ENCODE data around the gene PSKH1. TPM values are rescaled to one million over a fixed set of nuclear protein-coding genes. Genes with fewer than 3 reads are reported as not detected.

PSKH1 gene
- total and polyA plus RNA-seq, 9 of the 15 experiments (the other 6 are each of a cell fraction or from before 2014, with no cell fraction given): 0.96 to 20.9 (median 9.4) TPM

DNA sequence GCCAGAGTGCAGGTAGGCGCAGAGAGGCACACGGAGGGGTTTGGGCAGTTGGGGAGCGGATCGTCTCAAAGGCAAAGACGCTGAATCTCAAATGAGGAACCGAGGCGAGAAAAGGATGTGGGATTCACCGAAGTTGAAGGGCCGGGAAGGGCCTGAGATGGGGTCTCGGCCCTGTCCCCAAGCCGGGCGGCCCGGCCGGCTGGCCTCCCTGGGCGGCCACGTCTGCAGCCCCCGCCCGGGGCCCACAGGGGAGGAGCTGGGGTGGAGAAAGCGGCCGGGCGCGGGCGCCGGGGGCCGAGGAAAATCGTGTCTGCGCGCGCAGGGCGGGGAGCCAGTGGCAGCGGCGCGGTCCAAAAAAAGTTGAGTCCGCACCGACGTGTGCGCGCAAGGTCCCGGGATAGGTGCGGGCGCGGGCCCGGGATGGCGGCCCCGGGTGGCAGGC is 74.9 kb downstream of the PSKH1 start (continued):
- TF ChIP-seq, protein P1, sequence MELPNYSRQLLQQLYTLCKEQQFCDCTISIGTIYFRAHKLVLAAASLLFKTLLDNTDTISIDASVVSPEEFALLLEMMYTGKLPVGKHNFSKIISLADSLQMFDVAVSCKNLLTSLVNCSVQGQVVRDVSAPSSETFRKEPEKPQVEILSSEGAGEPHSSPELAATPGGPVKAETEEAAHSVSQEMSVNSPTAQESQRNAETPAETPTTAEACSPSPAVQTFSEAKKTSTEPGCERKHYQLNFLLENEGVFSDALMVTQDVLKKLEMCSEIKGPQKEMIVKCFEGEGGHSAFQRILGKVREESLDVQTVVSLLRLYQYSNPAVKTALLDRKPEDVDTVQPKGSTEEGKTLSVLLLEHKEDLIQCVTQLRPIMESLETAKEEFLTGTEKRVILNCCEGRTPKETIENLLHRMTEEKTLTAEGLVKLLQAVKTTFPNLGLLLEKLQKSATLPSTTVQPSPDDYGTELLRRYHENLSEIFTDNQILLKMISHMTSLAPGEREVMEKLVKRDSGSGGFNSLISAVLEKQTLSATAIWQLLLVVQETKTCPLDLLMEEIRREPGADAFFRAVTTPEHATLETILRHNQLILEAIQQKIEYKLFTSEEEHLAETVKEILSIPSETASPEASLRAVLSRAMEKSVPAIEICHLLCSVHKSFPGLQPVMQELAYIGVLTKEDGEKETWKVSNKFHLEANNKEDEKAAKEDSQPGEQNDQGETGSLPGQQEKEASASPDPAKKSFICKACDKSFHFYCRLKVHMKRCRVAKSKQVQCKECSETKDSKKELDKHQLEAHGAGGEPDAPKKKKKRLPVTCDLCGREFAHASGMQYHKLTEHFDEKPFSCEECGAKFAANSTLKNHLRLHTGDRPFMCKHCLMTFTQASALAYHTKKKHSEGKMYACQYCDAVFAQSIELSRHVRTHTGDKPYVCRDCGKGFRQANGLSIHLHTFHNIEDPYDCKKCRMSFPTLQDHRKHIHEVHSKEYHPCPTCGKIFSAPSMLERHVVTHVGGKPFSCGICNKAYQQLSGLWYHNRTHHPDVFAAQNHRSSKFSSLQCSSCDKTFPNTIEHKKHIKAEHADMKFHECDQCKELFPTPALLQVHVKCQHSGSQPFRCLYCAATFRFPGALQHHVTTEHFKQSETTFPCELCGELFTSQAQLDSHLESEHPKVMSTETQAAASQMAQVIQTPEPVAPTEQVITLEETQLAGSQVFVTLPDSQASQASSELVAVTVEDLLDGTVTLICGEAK (IDR thresholded peaks at IDR 0.05): 0 out of 2 replicates have a peak, but pooled peaks have one; percentile 37
- TF ChIP-seq, protein P1 (CRISPR knock-in tag; IDR thresholded peaks at IDR 0.05): no peak
- TF ChIP-seq HDAC1 (IDR thresholded peaks at IDR 0.05) (no peak), L3MBTL2 (IDR thresholded peaks at IDR 0.05) (no peak), TCF7L2 (IDR thresholded peaks at IDR 0.05; ENCODE audit: low read depth, low read length) (no peak), FOXA3 (CRISPR knock-in tag; conservative IDR thresholded peaks at IDR 0.05 in 1 of 2, IDR thresholded peaks at IDR 0.05 in 1 of 2) (no peak; a peak in 1 of 4 replicates), ZNF766 (CRISPR knock-in tag; conservative IDR thresholded peaks at IDR 0.05) (0 out of 2 replicates have a peak, but pooled peaks have one; percentile 49), NCOA4 (IDR thresholded peaks at IDR 0.05; ENCODE audit: partially characterized antibody) (no peak), CHD1 (IDR thresholded peaks at IDR 0.05; ENCODE audit: low read length) (no peak), ZBTB17 (CRISPR knock-in tag; IDR thresholded peaks at IDR 0.05) (no peak), RFX1 (IDR thresholded peaks at IDR 0.05) (no peak)
- TF ChIP-seq, protein P2, sequence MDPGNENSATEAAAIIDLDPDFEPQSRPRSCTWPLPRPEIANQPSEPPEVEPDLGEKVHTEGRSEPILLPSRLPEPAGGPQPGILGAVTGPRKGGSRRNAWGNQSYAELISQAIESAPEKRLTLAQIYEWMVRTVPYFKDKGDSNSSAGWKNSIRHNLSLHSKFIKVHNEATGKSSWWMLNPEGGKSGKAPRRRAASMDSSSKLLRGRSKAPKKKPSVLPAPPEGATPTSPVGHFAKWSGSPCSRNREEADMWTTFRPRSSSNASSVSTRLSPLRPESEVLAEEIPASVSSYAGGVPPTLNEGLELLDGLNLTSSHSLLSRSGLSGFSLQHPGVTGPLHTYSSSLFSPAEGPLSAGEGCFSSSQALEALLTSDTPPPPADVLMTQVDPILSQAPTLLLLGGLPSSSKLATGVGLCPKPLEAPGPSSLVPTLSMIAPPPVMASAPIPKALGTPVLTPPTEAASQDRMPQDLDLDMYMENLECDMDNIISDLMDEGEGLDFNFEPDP (CRISPR knock-in tag; IDR thresholded peaks at IDR 0.05): no peak
- TF ChIP-seq, protein P3, sequence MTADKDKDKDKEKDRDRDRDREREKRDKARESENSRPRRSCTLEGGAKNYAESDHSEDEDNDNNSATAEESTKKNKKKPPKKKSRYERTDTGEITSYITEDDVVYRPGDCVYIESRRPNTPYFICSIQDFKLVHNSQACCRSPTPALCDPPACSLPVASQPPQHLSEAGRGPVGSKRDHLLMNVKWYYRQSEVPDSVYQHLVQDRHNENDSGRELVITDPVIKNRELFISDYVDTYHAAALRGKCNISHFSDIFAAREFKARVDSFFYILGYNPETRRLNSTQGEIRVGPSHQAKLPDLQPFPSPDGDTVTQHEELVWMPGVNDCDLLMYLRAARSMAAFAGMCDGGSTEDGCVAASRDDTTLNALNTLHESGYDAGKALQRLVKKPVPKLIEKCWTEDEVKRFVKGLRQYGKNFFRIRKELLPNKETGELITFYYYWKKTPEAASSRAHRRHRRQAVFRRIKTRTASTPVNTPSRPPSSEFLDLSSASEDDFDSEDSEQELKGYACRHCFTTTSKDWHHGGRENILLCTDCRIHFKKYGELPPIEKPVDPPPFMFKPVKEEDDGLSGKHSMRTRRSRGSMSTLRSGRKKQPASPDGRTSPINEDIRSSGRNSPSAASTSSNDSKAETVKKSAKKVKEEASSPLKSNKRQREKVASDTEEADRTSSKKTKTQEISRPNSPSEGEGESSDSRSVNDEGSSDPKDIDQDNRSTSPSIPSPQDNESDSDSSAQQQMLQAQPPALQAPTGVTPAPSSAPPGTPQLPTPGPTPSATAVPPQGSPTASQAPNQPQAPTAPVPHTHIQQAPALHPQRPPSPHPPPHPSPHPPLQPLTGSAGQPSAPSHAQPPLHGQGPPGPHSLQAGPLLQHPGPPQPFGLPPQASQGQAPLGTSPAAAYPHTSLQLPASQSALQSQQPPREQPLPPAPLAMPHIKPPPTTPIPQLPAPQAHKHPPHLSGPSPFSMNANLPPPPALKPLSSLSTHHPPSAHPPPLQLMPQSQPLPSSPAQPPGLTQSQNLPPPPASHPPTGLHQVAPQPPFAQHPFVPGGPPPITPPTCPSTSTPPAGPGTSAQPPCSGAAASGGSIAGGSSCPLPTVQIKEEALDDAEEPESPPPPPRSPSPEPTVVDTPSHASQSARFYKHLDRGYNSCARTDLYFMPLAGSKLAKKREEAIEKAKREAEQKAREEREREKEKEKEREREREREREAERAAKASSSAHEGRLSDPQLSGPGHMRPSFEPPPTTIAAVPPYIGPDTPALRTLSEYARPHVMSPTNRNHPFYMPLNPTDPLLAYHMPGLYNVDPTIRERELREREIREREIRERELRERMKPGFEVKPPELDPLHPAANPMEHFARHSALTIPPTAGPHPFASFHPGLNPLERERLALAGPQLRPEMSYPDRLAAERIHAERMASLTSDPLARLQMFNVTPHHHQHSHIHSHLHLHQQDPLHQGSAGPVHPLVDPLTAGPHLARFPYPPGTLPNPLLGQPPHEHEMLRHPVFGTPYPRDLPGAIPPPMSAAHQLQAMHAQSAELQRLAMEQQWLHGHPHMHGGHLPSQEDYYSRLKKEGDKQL (CRISPR knock-in tag; IDR thresholded peaks at IDR 0.05; ENCODE audit: borderline replicate concordance): no peak
